T-cell (primary cell): ENCODE results near the gene NEK10. TPM values are rescaled to one million over a fixed set of nuclear protein-coding genes. Genes with fewer than 3 reads are reported as not detected.

Experiments
- ATAC-seq, 4 experiments: fragments of 200-7000 bp in 3 of 4; fragments of 150-1000 bp in 1 of 4; cut with Tn5 transposase; replicated peaks in 1 of 4; 1 replicate in 3 of 4; 2 replicates in 1 of 4; pipeline ENCODE4 v1.10.0; 2021; ENCODE audit warnings: moderate library complexity in 3 of 4, mild to moderate bottlenecking in 2 of 4, moderate number of reproducible peaks in 1 of 4
- CTCF ChIA-PET, 2 donors: fragments of 300-600 bp; sonication (Branson Sonifier 250); formaldehyde crosslinking; loops; one replicate each; lab custom pipeline; 2022; ENCODE audit warnings: antibody characterized with exemption in 2 of 2; lab: Charles Lee
- POLR2A ChIA-PET, 2 donors: fragments of 300-600 bp; sonication (Branson Sonifier 250); formaldehyde crosslinking; loops; one replicate each; lab custom pipeline; 2022; ENCODE audit warnings: antibody characterized with exemption in 2 of 2; lab: Charles Lee
- DNase-seq, 35 experiments: peaks; one replicate each; pipeline versions ENCODE4 v3.0.0 to v3.0.0-alpha.2; 2013 to 2023
- H3K27ac ChIP-seq: one replicate; pipeline ENCODE4 v1.5.1; 2013; ENCODE audit warnings: low read length
- H3K27me3 ChIP-seq, 2 experiments: replicated peaks in 1 of 2; 1 replicate in 1 of 2; 2 replicates in 1 of 2; pipeline versions ENCODE4 v1.6.1 to v1.7.0; 2013; ENCODE audit warnings: low read length in 1 of 2, mixed read lengths in 1 of 2; ENCODE audit not compliant: control insufficient read depth in 2 of 2, insufficient read depth in 2 of 2; ENCODE audit errors: extremely low read depth in 1 of 2
- H3K36me3 ChIP-seq, 2 donors: 1 replicate in 1 of 2; 2 replicates in 1 of 2; pipeline versions ENCODE4 v1.6.1 to v1.7.0; 2013; ENCODE audit warnings: low read length in 1 of 2; ENCODE audit not compliant: control insufficient read depth in 2 of 2, insufficient read depth in 1 of 2; ENCODE audit errors: extremely low read depth in 1 of 2
- H3K4me1 ChIP-seq, 2 experiments: 1 replicate in 1 of 2; 2 replicates in 1 of 2; pipeline versions ENCODE4 v1.6.1 to v1.7.0; 2013; ENCODE audit warnings: low read length in 2 of 2, mixed read lengths in 1 of 2; ENCODE audit not compliant: insufficient read depth in 2 of 2, control insufficient read depth in 1 of 2; ENCODE audit errors: extremely low read depth in 1 of 2
- H3K4me3 ChIP-seq, 2 donors: 1 replicate in 1 of 2; 2 replicates in 1 of 2; pipeline versions ENCODE4 v1.5.1 to v1.7.0; 2013; ENCODE audit warnings: mild to moderate bottlenecking in 2 of 2, low read length in 1 of 2, moderate library complexity in 1 of 2; ENCODE audit not compliant: control insufficient read depth in 1 of 2; ENCODE audit errors: extremely low read depth in 1 of 2
- H3K9me3 ChIP-seq: 2 replicates; pipeline ENCODE4 v1.7.0; 2013
- H3K27ac Mint-ChIP-seq, 2 donors: one replicate each; pipeline ENCODE4 v1.8.0; 2020 to 2021; ENCODE audit warnings: mild to moderate bottlenecking in 2 of 2, mixed read lengths in 2 of 2
- H3K27me3 Mint-ChIP-seq, 2 donors: one replicate each; pipeline ENCODE4 v1.8.0; 2021 to 2022; ENCODE audit warnings: mixed read lengths in 2 of 2
- H3K36me3 Mint-ChIP-seq: one replicate; pipeline ENCODE4 v1.8.0; 2021; ENCODE audit warnings: mixed read lengths
- H3K4me1 Mint-ChIP-seq, 3 donors: one replicate each; pipeline ENCODE4 v1.8.0; 2020 to 2022; ENCODE audit warnings: mixed read lengths in 3 of 3, mild to moderate bottlenecking in 1 of 3
- H3K4me3 Mint-ChIP-seq, 3 donors: one replicate each; pipeline ENCODE4 v1.8.0; 2020 to 2022; ENCODE audit warnings: mild to moderate bottlenecking in 3 of 3, mixed read lengths in 3 of 3, moderate library complexity in 3 of 3
- H3K9me3 Mint-ChIP-seq, 3 donors: one replicate each; pipeline ENCODE4 v1.8.0; 2020 to 2022; ENCODE audit warnings: mixed read lengths in 3 of 3
- WGBS: methylation state at CpG from one replicate; pipeline ENCODE4 v1.1.5; 2013; ENCODE audit warnings: missing lambda C conversion rate; ENCODE audit not compliant: insufficient coverage; 5-methylcytosine and 5-hydroxymethylcytosine counted together
- total RNA-seq, 35 experiments: library from RNA in 6 of 35; stranded (reverse) in 6 of 35; fragments of 120-200 nt in 1 of 35; gene quantifications; one replicate each; pipeline versions ENCODE4 v1.2.1 to v1.2.4 and lab custom pipeline; 2013 to 2026

NEK10 gene
- total RNA-seq, 5 donors from 2014 or later (not counting 1 experiment from before 2014, with no cell fraction given): 0.73 to 2.2 (median 1.2) TPM

GRCh38 chr3:27323087-27323570, 46.1 kb downstream of the NEK10 start:
- H3K27me3 ChIP-seq: no peaks in the 10 kb centered on the region
- ATAC-seq (no peak), DNase-seq (no peak)
- H3K9me3 ChIP-seq: no peaks in the 10 kb centered on the region
- H3K36me3 ChIP-seq: no peaks in the 10 kb centered on the region
- no peaks in the 10 kb centered on the region for H3K4me1 Mint-ChIP-seq
- no peaks in the 10 kb centered on the region for H3K27me3 Mint-ChIP-seq
- H3K4me1 ChIP-seq: no peaks in the 10 kb centered on the region
- no peak overlapping the region for H3K27ac Mint-ChIP-seq
- ChIA-PET POLR2A (no interaction called here), CTCF (no interaction called here)
- no peak overlapping the region for H3K4me3 ChIP-seq
- H3K36me3 Mint-ChIP-seq: no peaks in the 10 kb centered on the region
- H3K9me3 Mint-ChIP-seq: peaks cover 0 to under 1% (median under 1%) of the 10 kb centered on the region in 3 donors
- no peak overlapping the region for H3K27ac ChIP-seq
- no peak overlapping the region for H3K4me3 Mint-ChIP-seq
- WGBS: no CpG with 5 or more reads among the region's 3 CpGs

GRCh38 chr3:27322634-27323033, 46.5 kb downstream of the NEK10 start:
- Histone ChIP-seq H3K36me3 (no peaks in the 10 kb centered on the region), H3K27me3 (no peaks in the 10 kb centered on the region), H3K27ac (no peak overlapping the region), H3K9me3 (no peaks in the 10 kb centered on the region), H3K4me3 (no peak overlapping the region), H3K4me1 (no peaks in the 10 kb centered on the region)
- Mint-ChIP-seq H3K4me1 (no peaks in the 10 kb centered on the region), H3K27ac (no peak overlapping the region), H3K4me3 (no peak overlapping the region), H3K27me3 (no peaks in the 10 kb centered on the region), H3K36me3 (no peaks in the 10 kb centered on the region), H3K9me3 (no peaks in the 10 kb centered on the region)
- ChIA-PET CTCF (interaction anchor here in 1 of 2 donors (0.6 kb wide), 1 partner anchor 31 kb away, joined by 3 read pairs; no protein-coding TSS in a partner anchor), POLR2A (interaction anchor here in 1 of 2 donors (0.7 kb wide), 1 partner anchor 55 kb away, joined by 4 read pairs; no protein-coding TSS in a partner anchor)
- no peak for ATAC-seq
- no peak for DNase-seq

- Histone ChIP-seq H3K27ac (no peak overlapping the region), H3K27me3 (no peaks in the 10 kb centered on the region), H3K4me1 (no peaks in the 10 kb centered on the region), H3K9me3 (no peaks in the 10 kb centered on the region), H3K4me3 (no peak overlapping the region), H3K36me3 (no peaks in the 10 kb centered on the region)
- H3K27ac Mint-ChIP-seq: no peak overlapping the region
- ATAC-seq (no peak), DNase-seq (no peak)
- WGBS: 88% methylated on average over 4 of the region's 9 CpGs
- no peaks in the 10 kb centered on the region for H3K4me1 Mint-ChIP-seq
- no peaks in the 10 kb centered on the region for H3K27me3 Mint-ChIP-seq
- no peaks in the 10 kb centered on the region for H3K9me3 Mint-ChIP-seq
- CTCF ChIA-PET: interaction anchor here in 1 of 2 donors (1.5 to 1.7 kb wide), 2 partner anchors 8 to 361 kb away, joined by 3 to 9 read pairs; no protein-coding TSS in a partner anchor
- H3K36me3 Mint-ChIP-seq: no peaks in the 10 kb centered on the region
- POLR2A ChIA-PET: no interaction called here
- H3K4me3 Mint-ChIP-seq: no peak overlapping the region
Measured at GRCh38 chr3:27319847-27320526, 49.2 kb downstream of the NEK10 start.

- Mint-ChIP-seq H3K27ac (no peak overlapping the region), H3K27me3 (no peaks in the 10 kb centered on the region), H3K36me3 (no peaks in the 10 kb centered on the region), H3K4me1 (no peaks in the 10 kb centered on the region), H3K4me3 (no peak overlapping the region), H3K9me3 (no peaks in the 10 kb centered on the region)
- ATAC-seq (no peak), DNase-seq (no peak)
- no peaks in the 10 kb centered on the region for H3K27me3 ChIP-seq
- H3K27ac ChIP-seq: no peak overlapping the region
- no peaks in the 10 kb centered on the region for H3K4me1 ChIP-seq
- ChIA-PET CTCF (interaction anchor here in 1 of 2 donors (1.2 to 1.7 kb wide), 2 partner anchors 10 to 362 kb away, joined by 4 to 9 read pairs; no protein-coding TSS in a partner anchor), POLR2A (no interaction called here)
- WGBS: 89% methylated on average over 1 of the region's 2 CpGs
- H3K9me3 ChIP-seq: no peaks in the 10 kb centered on the region
- no peaks in the 10 kb centered on the region for H3K36me3 ChIP-seq
- no peak overlapping the region for H3K4me3 ChIP-seq
Measured at GRCh38 chr3:27319304-27319703, 49.9 kb downstream of the NEK10 start.

- DNase-seq: no peak
- no peak overlapping the region for H3K27ac ChIP-seq
- no peak overlapping the region for H3K4me3 Mint-ChIP-seq
- ChIA-PET POLR2A (no interaction called here), CTCF (interaction anchor here in 1 of 2 donors (1.1 kb wide), 1 partner anchor 13 kb away, joined by 3 read pairs; no protein-coding TSS in a partner anchor)
- H3K27ac Mint-ChIP-seq: no peak overlapping the region
- H3K4me1 ChIP-seq: no peaks in the 10 kb centered on the region
- no peaks in the 10 kb centered on the region for H3K27me3 Mint-ChIP-seq
- no peak for ATAC-seq
- no peaks in the 10 kb centered on the region for H3K9me3 Mint-ChIP-seq
- WGBS: 86% methylated on average over 1 of the region's 1 CpG
- H3K36me3 ChIP-seq: no peaks in the 10 kb centered on the region
- no peaks in the 10 kb centered on the region for H3K4me1 Mint-ChIP-seq
- H3K27me3 ChIP-seq: no peaks in the 10 kb centered on the region
- no peaks in the 10 kb centered on the region for H3K36me3 Mint-ChIP-seq
- H3K9me3 ChIP-seq: no peaks in the 10 kb centered on the region
- no peak overlapping the region for H3K4me3 ChIP-seq
Measured at GRCh38 chr3:27317096-27317495, 52.1 kb downstream of the NEK10 start.

GRCh38 chr3:27315003-27315402, 54.2 kb downstream of the NEK10 start:
- H3K27ac ChIP-seq: no peak overlapping the region
- POLR2A ChIA-PET: no interaction called here
- no peaks in the 10 kb centered on the region for H3K36me3 Mint-ChIP-seq
- WGBS: no CpG with 5 or more reads among the region's 2 CpGs
- no peak overlapping the region for H3K4me3 Mint-ChIP-seq
- no peaks in the 10 kb centered on the region for H3K4me1 ChIP-seq
- no peak overlapping the region for H3K27ac Mint-ChIP-seq
- no peaks in the 10 kb centered on the region for H3K9me3 Mint-ChIP-seq
- H3K4me3 ChIP-seq: no peak overlapping the region
- no peaks in the 10 kb centered on the region for H3K27me3 Mint-ChIP-seq
- H3K4me1 Mint-ChIP-seq: no peaks in the 10 kb centered on the region
- DNase-seq (no peak), ATAC-seq (no peak)
- H3K36me3 ChIP-seq: no peaks in the 10 kb centered on the region
- H3K27me3 ChIP-seq: no peaks in the 10 kb centered on the region
- CTCF ChIA-PET: no interaction called here
- no peaks in the 10 kb centered on the region for H3K9me3 ChIP-seq
